Measurements from ENCODE around the gene PRSS22.

PRSS22 gene

GRCh38 chr16:2827831-2828520 is 30.0 kb downstream of the PRSS22 start:
- DNase-seq = no peak

DNA sequence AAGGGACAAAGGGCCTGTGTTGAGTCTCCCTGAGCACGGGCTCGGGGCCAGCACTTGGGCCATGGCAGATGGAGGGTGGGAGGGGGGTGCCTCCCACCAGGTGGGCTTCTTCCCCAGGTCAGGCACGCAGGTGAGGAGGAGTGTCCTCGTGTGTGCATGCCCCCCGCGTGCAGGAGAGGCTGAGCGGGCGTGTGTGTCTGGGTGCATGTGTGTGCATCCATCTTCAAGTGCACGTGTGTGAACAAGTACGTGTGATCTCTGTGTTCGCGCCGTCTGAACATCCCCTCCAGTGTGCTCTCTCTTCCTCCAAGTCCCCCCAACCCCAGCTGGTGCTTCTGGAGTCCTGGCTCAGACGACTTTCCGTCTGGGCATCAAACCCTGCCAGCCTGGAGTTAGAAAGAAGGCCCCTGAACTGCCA is 30.6 kb downstream of the PRSS22 start:
- DNase-seq = no peak

DNA sequence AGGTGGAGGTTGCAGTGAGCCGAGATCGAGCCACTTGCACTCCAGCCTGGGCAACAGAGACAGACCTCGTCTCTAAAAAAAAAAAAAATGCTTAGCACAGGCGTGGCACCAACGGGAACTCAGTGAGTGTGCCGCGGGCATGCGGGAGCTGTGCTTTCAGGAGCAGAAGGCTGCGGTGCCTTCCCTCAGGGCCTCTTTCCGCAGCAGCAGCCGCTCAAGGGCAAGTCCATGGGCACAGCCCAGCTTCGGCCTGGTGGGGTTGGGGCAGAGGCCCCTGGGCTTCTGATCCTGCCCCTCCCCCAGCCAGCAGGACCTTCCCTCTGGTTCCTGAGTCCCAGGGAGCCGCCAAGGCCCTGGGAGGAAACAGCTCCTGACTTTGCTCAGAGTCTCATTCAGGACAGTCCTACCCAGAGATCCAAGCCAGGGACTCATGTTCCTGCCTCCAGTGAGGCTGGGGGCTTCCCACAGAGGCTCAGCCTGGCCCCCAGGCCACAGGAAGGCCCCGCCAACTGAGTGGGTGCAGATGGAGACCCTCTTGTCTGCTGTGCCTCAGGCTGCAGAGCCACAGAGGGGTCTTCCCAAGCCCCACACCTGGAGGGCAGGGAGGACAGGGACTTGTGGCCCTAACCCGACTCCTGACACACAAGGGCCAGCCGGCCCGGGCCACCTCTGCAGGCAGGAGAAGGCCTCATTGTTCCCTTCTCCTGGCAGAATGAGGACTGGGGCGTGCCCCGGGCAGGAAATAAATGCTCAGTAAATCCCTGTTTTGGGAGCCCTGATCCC is 31.2 kb downstream of the PRSS22 start:
- DNase-seq = no peak

DNA sequence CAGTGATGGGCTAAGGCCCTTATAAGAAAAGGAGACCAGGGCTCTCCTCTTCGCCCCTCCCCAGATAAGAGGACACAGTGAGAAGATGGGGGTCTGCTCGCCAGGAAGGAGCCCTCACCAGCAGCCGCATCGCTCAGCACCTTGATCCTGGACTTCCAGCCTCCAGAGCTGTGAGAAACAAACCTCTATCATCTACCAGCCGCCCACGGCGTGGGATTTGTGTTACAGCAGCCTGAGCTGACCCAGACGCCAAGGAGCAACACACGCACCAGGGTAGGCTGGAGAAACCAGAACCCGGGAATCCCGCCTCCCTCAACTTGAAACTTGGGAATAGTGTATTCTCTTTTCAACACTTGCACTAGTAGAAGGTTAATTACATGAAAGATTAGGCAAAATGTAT is 32.1 kb downstream of the PRSS22 start:
- no peak for DNase-seq

DNA sequence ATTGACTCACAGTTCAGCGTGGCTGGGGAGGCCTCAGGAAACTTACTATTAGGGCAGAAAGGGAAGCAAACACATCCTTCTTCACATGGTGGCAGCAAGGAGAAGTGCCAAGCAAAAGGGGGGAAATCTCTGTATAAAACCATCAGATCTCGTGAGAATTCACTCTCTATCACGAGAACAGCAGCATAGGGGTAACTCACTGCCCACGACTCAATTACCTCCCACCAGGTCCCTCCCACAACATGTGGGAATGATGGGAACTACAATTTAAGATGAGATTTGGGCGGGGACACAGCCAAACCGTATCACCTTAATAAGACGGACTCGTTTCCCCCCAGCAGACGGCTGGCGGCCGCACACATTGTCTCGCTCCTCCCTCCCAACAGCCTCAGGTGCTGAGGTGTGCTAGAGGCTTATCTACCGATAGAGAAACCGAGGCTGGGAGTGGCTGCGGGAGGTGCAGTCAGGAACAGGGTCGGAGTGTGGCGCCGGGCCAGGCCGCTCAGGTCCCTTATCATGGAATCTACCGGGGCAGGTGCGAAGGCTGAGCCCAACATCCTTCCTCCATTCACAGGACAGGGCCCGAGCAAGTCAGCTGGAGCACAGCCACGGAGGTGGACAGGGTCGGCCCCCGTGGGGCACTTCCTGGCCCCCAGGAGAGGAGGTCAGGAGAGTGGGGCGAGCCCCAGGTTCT is 32.8 kb downstream of the PRSS22 start:
- no peak for DNase-seq

- no peak for DNase-seq
Observed at GRCh38 chr16:2824626-2825025, 33.3 kb downstream of the PRSS22 start.

GRCh38 chr16:2822496-2822895 is 35.5 kb downstream of the PRSS22 start:
- no peak for DNase-seq

GRCh38 chr16:2822158-2822495 is 35.8 kb downstream of the PRSS22 start:
- no peak for DNase-seq

DNA sequence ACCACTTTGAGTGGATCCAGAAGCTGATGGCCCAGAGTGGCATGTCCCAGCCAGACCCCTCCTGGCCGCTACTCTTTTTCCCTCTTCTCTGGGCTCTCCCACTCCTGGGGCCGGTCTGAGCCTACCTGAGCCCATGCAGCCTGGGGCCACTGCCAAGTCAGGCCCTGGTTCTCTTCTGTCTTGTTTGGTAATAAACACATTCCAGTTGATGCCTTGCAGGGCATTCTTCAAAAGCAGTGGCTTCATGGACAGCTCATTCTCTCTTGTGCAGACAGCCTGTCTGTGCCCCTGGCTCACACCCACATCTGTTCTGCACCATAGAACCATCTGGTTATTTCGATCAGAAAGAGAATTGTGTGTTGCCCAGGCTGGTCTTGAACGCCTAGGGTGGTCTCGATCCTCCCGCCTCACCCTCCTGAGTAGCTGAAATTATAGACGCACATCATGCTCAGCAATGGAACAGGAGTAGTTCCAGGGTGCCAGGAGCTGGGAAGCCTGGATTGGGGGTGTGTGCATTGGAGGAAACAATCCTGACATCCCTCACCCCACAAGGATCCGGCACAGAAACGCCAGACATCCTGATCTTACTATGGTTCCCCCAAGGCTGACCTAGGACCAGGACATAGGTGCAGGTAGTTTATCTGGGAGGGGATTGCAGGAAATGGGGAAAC is 36.3 kb downstream of the PRSS22 start:
- DNase-seq = no peak

GRCh38 chr16:2820836-2821486 is 37.0 kb downstream of the PRSS22 start:
- no peak for DNase-seq

GRCh38 chr16:2819939-2820835 is 37.8 kb downstream of the PRSS22 start:
- no peak for DNase-seq

GRCh38 chr16:2819179-2819938 is 38.6 kb downstream of the PRSS22 start:
- no peak for DNase-seq

GRCh38 chr16:2818272-2818876 is 39.6 kb downstream of the PRSS22 start:
- no peak for DNase-seq

- no peak for DNase-seq
Observed at GRCh38 chr16:2817340-2818271, 40.4 kb downstream of the PRSS22 start.

DNA sequence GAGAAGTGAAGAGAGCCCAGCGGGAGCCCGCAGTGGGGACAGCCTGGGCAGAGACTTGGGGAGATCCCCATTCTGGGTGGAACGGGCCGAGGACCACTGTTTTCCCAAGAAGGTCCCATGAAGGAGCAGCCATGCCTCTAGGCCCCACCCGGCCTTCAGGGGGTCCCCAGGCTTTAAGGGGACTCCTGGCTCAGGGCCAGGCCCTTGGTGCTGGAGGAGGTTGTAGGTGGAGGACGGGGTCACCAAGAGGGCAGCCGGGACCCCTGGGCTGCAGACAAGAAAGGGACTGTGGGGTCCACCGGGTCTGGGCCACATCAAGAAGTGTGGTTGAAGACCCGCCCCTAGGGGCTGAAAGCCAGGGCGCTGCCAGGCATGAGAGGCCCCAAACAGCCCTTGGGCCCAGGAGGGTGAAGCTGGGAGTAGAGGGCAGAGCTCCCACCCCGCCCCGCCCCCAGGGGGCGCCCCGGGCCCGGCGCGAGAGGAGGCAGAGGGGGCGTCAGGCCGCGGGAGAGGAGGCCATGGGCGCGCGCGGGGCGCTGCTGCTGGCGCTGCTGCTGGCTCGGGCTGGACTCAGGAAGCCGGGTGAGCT is 41.1 kb downstream of the PRSS22 start, which contains the start of gene PRSS21:
PRSS21 (plus strand) TSS at position 487 of the 589 bp plus-strand sequence; CDS start at position 519, 32 bp downstream.
- DNase-seq = no peak

DNA sequence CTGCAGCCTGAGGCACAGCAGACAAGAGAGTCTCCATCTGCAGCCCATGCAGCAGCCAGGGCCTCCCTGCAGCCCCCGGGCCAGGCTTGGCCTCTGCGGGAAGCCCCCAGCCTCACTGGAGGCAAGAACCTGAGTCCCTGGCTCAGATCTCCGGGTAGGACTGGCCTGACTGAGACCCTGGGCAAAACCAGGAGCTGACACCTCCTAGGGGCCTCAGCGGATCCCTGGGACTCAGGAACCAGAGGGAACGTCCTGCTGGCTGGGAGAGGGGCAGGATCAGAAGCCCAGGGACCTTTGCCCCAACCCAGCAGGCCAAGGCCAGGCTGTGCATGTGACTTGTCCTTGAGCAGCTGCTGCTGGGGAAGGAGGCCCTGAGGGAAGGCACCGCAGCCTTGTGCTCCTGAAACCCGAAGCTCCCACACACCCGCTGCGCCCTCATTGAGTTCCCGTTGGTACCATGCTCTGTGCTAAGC is 42.6 kb downstream of the PRSS22 start:
- no peak for DNase-seq

GRCh38 chr16:2814551-2815298 is 43.2 kb downstream of the PRSS22 start:
- no peak for DNase-seq

DNA sequence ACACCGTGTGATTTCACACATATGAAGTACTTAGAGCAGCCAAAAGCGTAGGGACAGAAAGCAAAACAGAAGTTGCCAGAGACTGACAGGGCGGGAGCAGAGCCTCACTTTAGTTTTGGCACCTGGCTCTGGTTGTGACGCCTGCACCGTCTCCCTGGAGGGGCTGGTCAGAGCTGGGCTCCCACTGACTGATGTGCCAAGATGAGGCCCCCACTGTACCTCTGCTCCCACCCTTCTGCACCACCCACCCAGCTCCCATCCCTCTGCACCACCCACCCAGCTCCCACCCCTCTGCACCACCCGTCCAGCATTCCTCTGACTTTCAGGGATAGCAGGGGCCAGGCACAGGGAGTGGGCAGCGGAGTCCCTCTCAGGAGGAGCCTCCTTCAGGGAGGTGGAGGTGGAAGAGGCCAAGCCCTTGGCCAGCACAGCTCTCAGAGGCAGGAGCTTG is 44.2 kb downstream of the PRSS22 start:
- no peak for DNase-seq

Data from NCI-H187 treated with DMSO at 0.1 percent for 48 hours (cell line).